GM06990 (cell line): ENCODE measurements around the gene ARID4A.
A peak's percentile ranks its signal among the peaks of the same experiment; 100 is the strongest.

Experiments
- DNase-seq: peaks from one replicate; pipeline ENCODE4 v3.0.0-alpha.2; 2011; ENCODE audit not compliant: insufficient read length; ENCODE audit errors: extremely low read depth
- H3K27me3 ChIP-seq: replicated peaks from 2 replicates; pipeline ENCODE4 v1.6.0; 2011; ENCODE audit warnings: low read length; ENCODE audit not compliant: control insufficient read depth, insufficient read depth
- H3K36me3 ChIP-seq: 2 replicates; pipeline ENCODE4 v1.5.1; 2011; ENCODE audit warnings: low read length; ENCODE audit not compliant: control insufficient read depth, insufficient read depth
- H3K4me3 ChIP-seq: replicated peaks from 2 replicates; pipeline ENCODE4 v1.5.1; 2011; ENCODE audit warnings: low read depth, mild to moderate bottlenecking, control low read depth, low read length
- TF ChIP-seq, protein P1 (sequence below): IDR thresholded peaks from 2 replicates; pipeline ENCODE4 v1.5.1; 2011; ENCODE audit warnings: low read length, control low read depth, mild to moderate bottlenecking, inconsistent platforms; ENCODE audit not compliant: insufficient read depth, poor library complexity, severe bottlenecking

Gene ARID4A

DNA sequence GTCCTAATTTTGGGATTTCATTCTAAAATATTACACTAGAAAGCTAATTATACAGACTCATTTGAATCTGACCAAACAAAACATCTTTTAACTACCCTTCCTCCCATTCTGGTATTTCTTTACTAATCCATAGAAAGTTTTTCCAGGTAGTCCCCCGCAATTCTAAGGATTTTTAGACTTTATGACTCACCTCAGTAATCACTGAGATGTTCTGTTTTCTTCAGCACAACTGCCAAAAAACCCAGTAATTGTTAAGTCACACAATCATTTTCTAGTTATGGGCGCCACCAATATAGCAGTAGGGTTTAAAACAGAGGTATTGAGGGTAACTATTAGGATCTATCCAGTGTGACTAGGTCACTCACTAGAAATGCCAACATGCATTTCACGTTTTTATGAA, 1.6 kb upstream of the ARID4A start:
- H3K36me3 ChIP-seq = peaks cover 7% of the 10 kb centered on the region
- TF ChIP-seq, protein P1, sequence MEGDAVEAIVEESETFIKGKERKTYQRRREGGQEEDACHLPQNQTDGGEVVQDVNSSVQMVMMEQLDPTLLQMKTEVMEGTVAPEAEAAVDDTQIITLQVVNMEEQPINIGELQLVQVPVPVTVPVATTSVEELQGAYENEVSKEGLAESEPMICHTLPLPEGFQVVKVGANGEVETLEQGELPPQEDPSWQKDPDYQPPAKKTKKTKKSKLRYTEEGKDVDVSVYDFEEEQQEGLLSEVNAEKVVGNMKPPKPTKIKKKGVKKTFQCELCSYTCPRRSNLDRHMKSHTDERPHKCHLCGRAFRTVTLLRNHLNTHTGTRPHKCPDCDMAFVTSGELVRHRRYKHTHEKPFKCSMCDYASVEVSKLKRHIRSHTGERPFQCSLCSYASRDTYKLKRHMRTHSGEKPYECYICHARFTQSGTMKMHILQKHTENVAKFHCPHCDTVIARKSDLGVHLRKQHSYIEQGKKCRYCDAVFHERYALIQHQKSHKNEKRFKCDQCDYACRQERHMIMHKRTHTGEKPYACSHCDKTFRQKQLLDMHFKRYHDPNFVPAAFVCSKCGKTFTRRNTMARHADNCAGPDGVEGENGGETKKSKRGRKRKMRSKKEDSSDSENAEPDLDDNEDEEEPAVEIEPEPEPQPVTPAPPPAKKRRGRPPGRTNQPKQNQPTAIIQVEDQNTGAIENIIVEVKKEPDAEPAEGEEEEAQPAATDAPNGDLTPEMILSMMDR = no peak
- DNase-seq = no peak
- H3K27me3 ChIP-seq = no peaks in the 10 kb centered on the region
- peak overlapping the region; percentile 98 for H3K4me3 ChIP-seq

DNA sequence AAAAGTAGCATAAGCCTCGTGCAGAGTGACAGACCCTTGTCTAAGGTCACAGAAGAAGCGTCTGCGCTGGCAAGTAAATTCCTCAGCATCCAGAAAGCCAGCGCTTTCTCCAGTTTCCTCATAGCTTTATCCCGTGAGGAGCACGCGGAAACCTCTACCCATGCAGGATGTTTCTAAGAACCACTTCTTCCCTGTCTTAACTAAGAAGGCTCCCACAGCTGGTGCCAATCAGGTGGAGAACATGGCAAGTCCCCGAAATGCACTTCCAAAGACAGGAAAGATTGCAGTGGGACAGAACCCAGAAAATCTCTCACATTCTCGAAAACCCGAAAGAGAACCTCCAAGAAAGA, 968 bp upstream of the ARID4A start:
- TF ChIP-seq, protein P1 = no peak
- peaks cover 7% of the 10 kb centered on the region for H3K36me3 ChIP-seq
- no peak for DNase-seq
- H3K27me3 ChIP-seq = no peaks in the 10 kb centered on the region
- peak overlapping the region; percentile 98 for H3K4me3 ChIP-seq

DNA sequence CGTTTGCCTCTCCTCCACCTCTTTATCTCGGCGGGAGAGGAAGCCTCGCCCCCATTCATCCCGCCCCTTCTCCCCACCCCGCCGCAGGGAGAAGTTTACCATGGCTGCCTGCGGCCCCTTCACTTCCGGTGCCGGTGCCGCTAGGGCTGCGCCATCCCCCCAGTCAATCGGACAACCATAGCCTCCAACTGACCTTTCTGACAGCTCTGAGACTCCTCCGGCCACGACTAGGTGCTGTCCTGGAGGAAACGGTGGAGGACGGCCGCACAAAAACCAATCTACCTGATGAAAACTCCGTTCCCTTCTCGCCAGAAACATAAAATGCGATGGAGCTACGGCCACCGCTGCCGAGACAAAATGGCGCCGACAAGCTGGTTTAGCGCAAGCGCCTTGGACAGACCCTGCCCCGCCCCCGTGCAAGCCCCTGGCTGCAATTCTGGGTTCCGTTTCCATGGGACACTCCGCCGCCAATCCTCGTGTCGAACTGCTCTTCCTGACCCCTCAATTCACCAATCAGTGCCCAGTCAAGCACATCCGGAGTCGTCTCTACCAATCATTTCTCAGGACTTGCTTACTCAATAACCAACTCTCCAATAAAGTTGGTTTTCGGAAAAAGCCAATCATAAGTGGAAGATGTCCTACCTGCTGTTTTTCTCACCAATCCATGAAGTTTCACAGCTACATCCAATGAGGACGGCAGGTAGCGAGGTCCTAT, 436 bp upstream of the ARID4A start:
- TF ChIP-seq, protein P1 = peak; percentile 12
- H3K27me3 ChIP-seq = no peaks in the 10 kb centered on the region
- peak; percentile 96 for DNase-seq
- peak overlapping the region; percentile 98 for H3K4me3 ChIP-seq
- peaks cover 7% of the 10 kb centered on the region for H3K36me3 ChIP-seq

DNA sequence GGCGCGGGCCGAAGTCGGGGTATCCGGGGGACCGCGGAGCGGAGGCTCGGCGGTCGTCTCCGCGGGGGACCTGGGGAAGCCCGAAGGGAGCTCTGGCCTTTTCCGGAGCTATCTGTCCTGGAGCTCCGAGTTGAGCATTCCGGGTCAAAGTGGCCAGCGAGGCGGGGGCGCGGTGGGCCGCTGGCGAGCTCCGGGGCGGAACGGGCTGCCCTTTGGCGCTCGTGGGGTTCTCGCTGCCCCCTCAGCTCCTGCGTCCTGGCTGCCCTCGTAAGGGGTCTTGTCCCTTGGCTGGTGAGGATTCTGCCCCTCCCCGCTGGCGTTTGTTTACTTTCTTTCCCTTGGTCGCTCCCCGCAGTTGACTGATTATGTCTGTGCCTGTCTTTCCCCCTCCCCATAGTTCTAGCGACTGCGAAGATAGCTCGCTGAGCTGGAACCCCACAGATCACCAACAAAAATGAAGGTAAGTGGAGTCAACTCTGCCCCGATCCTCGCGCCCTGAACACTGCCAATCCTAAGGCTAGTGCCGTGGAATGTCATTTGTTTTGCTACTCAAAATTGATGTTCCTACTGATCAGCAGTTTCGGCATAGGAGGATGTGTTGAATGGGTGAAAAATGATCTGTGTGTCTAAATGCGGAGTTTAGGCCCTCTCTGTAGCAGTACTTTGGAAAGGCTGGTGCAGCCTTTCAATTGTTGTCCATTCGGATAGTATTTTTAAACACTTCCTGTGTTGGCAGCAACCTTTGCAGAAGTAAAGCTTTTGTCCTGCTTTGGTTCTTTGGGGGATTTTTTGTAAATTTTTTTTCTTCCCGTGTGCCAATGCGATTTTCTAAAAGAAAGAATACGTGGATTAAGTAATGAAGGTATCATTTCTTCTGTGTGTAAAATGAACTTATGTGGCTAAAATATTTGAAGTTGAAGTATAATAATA, 1.3 kb downstream of the ARID4A start:
- TF ChIP-seq, protein P1 = no peak
- Histone ChIP-seq H3K36me3 (peaks cover 4% of the 10 kb centered on the region), H3K27me3 (no peaks in the 10 kb centered on the region), H3K4me3 (peak overlapping the region; percentile 98)
- peak; percentile 7 for DNase-seq

DNA sequence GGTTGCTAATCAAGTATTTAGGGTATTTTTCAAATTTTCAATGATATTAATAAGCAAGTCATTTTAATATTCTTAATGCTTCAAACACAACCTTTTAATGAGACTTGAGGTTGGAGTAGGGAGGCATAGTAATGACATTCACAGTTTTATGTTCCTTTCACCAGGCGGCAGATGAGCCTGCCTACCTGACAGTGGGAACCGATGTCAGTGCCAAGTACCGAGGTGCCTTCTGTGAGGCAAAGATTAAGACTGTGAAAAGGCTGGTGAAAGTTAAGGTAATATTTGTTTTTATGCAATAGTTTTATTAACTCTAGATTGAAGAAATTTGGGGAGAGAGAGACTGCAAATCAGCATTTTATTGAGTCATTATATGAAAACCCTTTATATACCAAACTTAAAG, 3.1 kb downstream of the ARID4A start:
- Histone ChIP-seq H3K27me3 (no peaks in the 10 kb centered on the region), H3K36me3 (no peaks in the 10 kb centered on the region), H3K4me3 (no peak overlapping the region)
- no peak for DNase-seq
- TF ChIP-seq, protein P1 = no peak
